Sigmoid colon (tissue), 7 donors: Measurements from ENCODE around the gene MYL3. TPM values are rescaled to one million over a fixed set of nuclear protein-coding genes. Genes with fewer than 3 reads are reported as not detected.

ENCODE experiments used
- DNase-seq: peaks from one replicate; pipeline ENCODE4 v3.0.0-alpha.2; 2019
- H3K27ac ChIP-seq, 4 donors: fragments of 200-600 bp; sonication (generic); one replicate each; pipeline ENCODE4 v1.5.1; 2016 to 2019; ENCODE audit warnings: mild to moderate bottlenecking in 1 of 4
- H3K27me3 ChIP-seq, 3 donors: fragments of 200-600 bp; sonication (generic); one replicate each; pipeline ENCODE4 v1.5.1; 2019; ENCODE audit warnings: mild to moderate bottlenecking in 1 of 3
- H3K36me3 ChIP-seq, 4 donors: fragments of 200-600 bp; sonication (generic); one replicate each; pipeline ENCODE4 v1.5.1; 2016 to 2019
- H3K4me1 ChIP-seq, 4 donors: fragments of 200-600 bp; sonication (generic); one replicate each; pipeline ENCODE4 v1.5.1; 2017 to 2019
- H3K4me3 ChIP-seq, 4 donors: fragments of 200-600 bp; sonication (generic); one replicate each; pipeline ENCODE4 v1.5.1; 2017 to 2019; ENCODE audit warnings: mild to moderate bottlenecking in 2 of 4, moderate library complexity in 1 of 4
- H3K9me3 ChIP-seq, 4 donors: fragments of 200-600 bp in 3 of 4; sonication (generic) in 3 of 4; one replicate each; pipeline versions ENCODE4 v1.5.1 to v1.6.1; 2013 to 2019
- EP300 ChIP-seq, 4 donors: sonication (generic); formaldehyde crosslinking; IDR thresholded peaks; one replicate each; pipeline ENCODE4 v1.6.1; 2017; ENCODE audit warnings: antibody characterized with exemption in 4 of 4
- POLR2A ChIP-seq, 2 donors: fragments of 450-650 bp; IDR thresholded peaks; one replicate each; pipeline ENCODE4 v1.6.1; 2016; ENCODE audit warnings: antibody characterized with exemption in 2 of 2, mild to moderate bottlenecking in 2 of 2, moderate library complexity in 2 of 2
- POLR2AphosphoS5 ChIP-seq, 4 donors: sonication (generic); formaldehyde crosslinking; IDR thresholded peaks; one replicate each; pipeline ENCODE4 v1.6.1; 2017; ENCODE audit warnings: antibody characterized with exemption in 4 of 4
- WGBS, 2 donors: extraction: QIAGEN DNeasy Blood & Tissue Kit; methylation state at CpG; one replicate each; pipeline ENCODE4 v1.1.7; 2013; 5-methylcytosine and 5-hydroxymethylcytosine counted together
- intact Hi-C: fragments of 100-400 bp; cut with DNase I; formaldehyde crosslinking; loops from one replicate; pipeline ENCODE4 v1.15.1; 2023
- polyA plus RNA-seq, 3 donors: library from polyadenylated mRNA; stranded (reverse); fragments of 200-250 nt; gene quantifications; one replicate each; pipeline ENCODE4 v1.2.3, GENCODE V29; 2013
- total RNA-seq, 4 donors: library from RNA; depleted of rRNA; stranded (reverse); fragments of >200 nt; gene quantifications; one replicate each; pipeline ENCODE4 v1.1.0, GENCODE V29; 2016
- TF ChIP-seq, protein P1 (sequence below), 4 experiments: fragments of 450-650 bp in 3 of 4; fragments of 200-600 bp in 1 of 4; IDR thresholded peaks; one replicate each; pipeline ENCODE4 v1.5.1; 2016 to 2019; ENCODE audit warnings: antibody characterized with exemption in 4 of 4, mild to moderate bottlenecking in 3 of 4, moderate library complexity in 2 of 4
- donor health status: healthy with polysubstance abuse.
- donor health status: Bipolar disorder and iron deficiency.
- donor health status: healthy.

MYL3 gene
- total and polyA plus RNA-seq, 7 donors = 1.5 to 11.8 (median 3.9) TPM

DNA sequence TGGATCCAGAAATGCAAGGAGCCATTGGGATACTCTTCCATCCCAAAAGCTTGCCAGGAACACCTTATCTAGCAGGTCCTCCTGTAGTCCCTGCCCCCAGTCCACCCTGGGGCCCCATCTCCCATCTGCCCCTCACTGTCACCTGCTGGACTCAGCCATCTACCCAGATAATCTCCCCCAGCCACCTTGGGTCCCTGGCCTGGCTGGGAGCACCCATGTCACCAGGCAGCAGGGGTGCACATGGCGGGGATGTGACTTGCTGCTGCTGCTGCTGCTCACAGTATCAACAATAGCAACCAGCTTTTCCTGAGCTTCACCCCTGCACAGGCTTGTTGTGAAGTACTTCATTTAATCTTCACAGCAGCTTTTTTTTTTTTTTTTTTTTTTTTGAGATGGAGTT lies 26.9 kb upstream of the MYL3 start:
- H3K9me3 ChIP-seq = no peaks in the 10 kb centered on the region
- no peak for TF ChIP-seq POLR2AphosphoS5 (IDR thresholded peaks at IDR 0.05)
- TF ChIP-seq, protein P1, sequence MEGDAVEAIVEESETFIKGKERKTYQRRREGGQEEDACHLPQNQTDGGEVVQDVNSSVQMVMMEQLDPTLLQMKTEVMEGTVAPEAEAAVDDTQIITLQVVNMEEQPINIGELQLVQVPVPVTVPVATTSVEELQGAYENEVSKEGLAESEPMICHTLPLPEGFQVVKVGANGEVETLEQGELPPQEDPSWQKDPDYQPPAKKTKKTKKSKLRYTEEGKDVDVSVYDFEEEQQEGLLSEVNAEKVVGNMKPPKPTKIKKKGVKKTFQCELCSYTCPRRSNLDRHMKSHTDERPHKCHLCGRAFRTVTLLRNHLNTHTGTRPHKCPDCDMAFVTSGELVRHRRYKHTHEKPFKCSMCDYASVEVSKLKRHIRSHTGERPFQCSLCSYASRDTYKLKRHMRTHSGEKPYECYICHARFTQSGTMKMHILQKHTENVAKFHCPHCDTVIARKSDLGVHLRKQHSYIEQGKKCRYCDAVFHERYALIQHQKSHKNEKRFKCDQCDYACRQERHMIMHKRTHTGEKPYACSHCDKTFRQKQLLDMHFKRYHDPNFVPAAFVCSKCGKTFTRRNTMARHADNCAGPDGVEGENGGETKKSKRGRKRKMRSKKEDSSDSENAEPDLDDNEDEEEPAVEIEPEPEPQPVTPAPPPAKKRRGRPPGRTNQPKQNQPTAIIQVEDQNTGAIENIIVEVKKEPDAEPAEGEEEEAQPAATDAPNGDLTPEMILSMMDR (IDR thresholded peaks at IDR 0.05) = no peak
- TF ChIP-seq POLR2A (IDR thresholded peaks at IDR 0.05) = no peak
- TF ChIP-seq EP300 (IDR thresholded peaks at IDR 0.05) = no peak
- 91 to 97% methylated on average over 1 of the region's 1 CpG for WGBS, 2 donors
- no peaks in the 10 kb centered on the region for H3K36me3 ChIP-seq
- no peak overlapping the region for H3K27ac ChIP-seq
- DNase-seq = no peak
- H3K4me3 ChIP-seq = no peak overlapping the region
- H3K27me3 ChIP-seq = no peaks in the 10 kb centered on the region
- H3K4me1 ChIP-seq = peaks cover 0 to 24% (median 19%) of the 10 kb centered on the region in 4 donors
- intact Hi-C loops = loop anchor here (5.0 kb wide), 1 partner anchor 43 kb away; no protein-coding TSS in a partner anchor

DNA sequence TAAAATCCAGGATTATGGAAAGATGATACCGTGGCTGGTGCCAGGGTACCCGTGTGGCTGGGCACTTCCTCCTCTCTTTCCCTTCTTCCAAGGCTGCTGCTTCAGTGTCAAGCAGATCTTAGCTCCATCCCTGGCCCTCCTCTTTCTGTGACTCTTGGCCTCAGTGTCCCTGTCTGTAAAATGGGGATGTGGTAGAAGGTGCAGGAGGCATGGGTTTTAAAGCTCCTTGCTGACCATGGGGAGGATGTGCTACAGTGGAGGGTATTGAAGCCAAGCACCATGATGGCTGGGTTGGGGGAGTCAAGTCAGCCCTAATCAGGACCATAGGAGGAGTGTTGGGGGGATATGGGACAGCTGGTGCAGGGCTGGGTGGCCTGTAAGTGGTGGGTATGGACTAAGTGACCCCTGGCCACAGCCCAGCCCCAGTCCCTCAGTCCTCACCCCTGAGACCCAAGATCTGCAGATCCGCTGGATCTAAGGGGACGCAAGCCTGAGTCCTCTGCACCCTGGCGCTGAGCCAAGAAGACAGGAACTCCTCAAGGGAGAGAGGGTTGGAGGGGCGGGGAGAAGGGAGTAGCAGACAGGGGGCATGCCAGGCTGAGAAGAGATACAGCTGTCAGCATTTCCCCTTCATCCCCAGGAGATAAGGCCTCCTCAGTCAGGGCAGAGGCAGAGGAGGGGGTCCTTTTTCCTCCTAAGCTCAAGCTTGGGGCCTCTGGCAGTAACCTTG lies 26.3 kb upstream of the MYL3 start:
- intact Hi-C loops = loop anchor here (5.0 kb wide), 1 partner anchor 42 kb away; no protein-coding TSS in a partner anchor
- TF ChIP-seq POLR2AphosphoS5 (IDR thresholded peaks at IDR 0.05) = no peak
- TF ChIP-seq, protein P1 (IDR thresholded peaks at IDR 0.05) = no peak
- TF ChIP-seq EP300 (IDR thresholded peaks at IDR 0.05) = no peak
- no peak for TF ChIP-seq POLR2A (IDR thresholded peaks at IDR 0.05)
- H3K36me3 ChIP-seq = no peaks in the 10 kb centered on the region
- H3K27ac ChIP-seq = no peak overlapping the region
- no peak for DNase-seq
- no peaks in the 10 kb centered on the region for H3K27me3 ChIP-seq
- 49 to 53% methylated on average over 6 of the region's 6 CpGs for WGBS, 2 donors
- peaks cover 0 to 27% (median 19%) of the 10 kb centered on the region in 4 donors for H3K4me1 ChIP-seq
- H3K4me3 ChIP-seq = no peak overlapping the region
- no peaks in the 10 kb centered on the region for H3K9me3 ChIP-seq

GRCh38 chr3:46888705-46889104 lies 25.5 kb upstream of the MYL3 start:
- WGBS, 2 donors = 87 to 89% methylated on average over 13 of the region's 13 CpGs
- H3K27ac ChIP-seq = no peak overlapping the region
- peaks cover 0 to 4% (median 0%) of the 10 kb centered on the region in 3 donors for H3K27me3 ChIP-seq
- H3K36me3 ChIP-seq = no peaks in the 10 kb centered on the region
- peaks cover 0 to 32% (median 19%) of the 10 kb centered on the region in 4 donors for H3K4me1 ChIP-seq
- intact Hi-C loops = no loop called here
- no peak overlapping the region for H3K4me3 ChIP-seq
- no peak for DNase-seq
- TF ChIP-seq, protein P1 (IDR thresholded peaks at IDR 0.05) = no peak
- TF ChIP-seq POLR2AphosphoS5 (IDR thresholded peaks at IDR 0.05) (no peak), POLR2A (IDR thresholded peaks at IDR 0.05) (no peak), EP300 (IDR thresholded peaks at IDR 0.05) (no peak)
- H3K9me3 ChIP-seq = no peaks in the 10 kb centered on the region

- no peak overlapping the region for H3K27ac ChIP-seq
- intact Hi-C loops = no loop called here
- no peak for TF ChIP-seq POLR2AphosphoS5 (IDR thresholded peaks at IDR 0.05)
- TF ChIP-seq EP300 (IDR thresholded peaks at IDR 0.05) = no peak
- TF ChIP-seq POLR2A (IDR thresholded peaks at IDR 0.05) = no peak
- TF ChIP-seq, protein P1 (IDR thresholded peaks at IDR 0.05) = no peak
- no peaks in the 10 kb centered on the region for H3K9me3 ChIP-seq
- H3K4me3 ChIP-seq = no peak overlapping the region
- H3K36me3 ChIP-seq = no peaks in the 10 kb centered on the region
- H3K4me1 ChIP-seq = peaks cover 0 to 32% (median 20%) of the 10 kb centered on the region in 4 donors
- peaks cover under 1 to 11% (median 3%) of the 10 kb centered on the region in 3 donors for H3K27me3 ChIP-seq
- WGBS, 2 donors = 75 to 84% methylated on average over 7 of the region's 7 CpGs
- no peak for DNase-seq
Observed at GRCh38 chr3:46887980-46888494, 24.8 kb upstream of the MYL3 start.
